Muscle layer of duodenum (tissue), 2 donors: ENCODE measurements around the gene DPP4.
"Not testable (repeated sequence)": the region's sequence is repeated elsewhere in the genome, so short reads cannot be mapped to it uniquely, and the experiment has no call there.

ENCODE experiments used
- H3K27ac ChIP-seq: one replicate; pipeline ENCODE4 v1.7.0; 2013; ENCODE audit warnings: mild to moderate bottlenecking, low read length
- H3K27me3 ChIP-seq: one replicate; pipeline ENCODE4 v1.7.0; 2013; ENCODE audit warnings: low read depth, mild to moderate bottlenecking, control low read depth, low read length
- H3K36me3 ChIP-seq, 2 donors: one replicate each; pipeline ENCODE4 v1.7.0; 2013; ENCODE audit warnings: low read length in 2 of 2, control low read depth in 1 of 2, mild to moderate bottlenecking in 1 of 2; ENCODE audit not compliant: insufficient read depth in 2 of 2, control insufficient read depth in 1 of 2
- H3K4me1 ChIP-seq, 2 donors: one replicate each; pipeline ENCODE4 v1.7.0; 2013; ENCODE audit warnings: low read length in 2 of 2, mild to moderate bottlenecking in 2 of 2, control low read depth in 1 of 2, moderate library complexity in 1 of 2; ENCODE audit not compliant: insufficient read depth in 2 of 2, control insufficient read depth in 1 of 2
- H3K4me3 ChIP-seq, 2 donors: one replicate each; pipeline ENCODE4 v1.7.0; 2013; ENCODE audit warnings: low read length in 2 of 2, low read depth in 1 of 2, mild to moderate bottlenecking in 1 of 2
- H3K9me3 ChIP-seq, 2 donors: one replicate each; pipeline ENCODE4 v1.7.0; 2013; ENCODE audit warnings: low read length in 2 of 2, control low read depth in 1 of 2, mild to moderate bottlenecking in 1 of 2; ENCODE audit not compliant: control insufficient read depth in 1 of 2
- donor health status: healthy.

Gene DPP4

GRCh38 chr2:161982548-161983330 lies 91.3 kb downstream of the DPP4 start:
- H3K27ac ChIP-seq, result no peak overlapping the region

GRCh38 chr2:161981679-161982250 lies 92.2 kb downstream of the DPP4 start:
- Histone ChIP-seq H3K27ac (no peak overlapping the region), H3K4me1 (no peaks in the 10 kb centered on the region), H3K9me3 (no peaks in the 10 kb centered on the region), H3K36me3 (no peaks in the 10 kb centered on the region), H3K27me3 (no peaks in the 10 kb centered on the region), H3K4me3 (no peak overlapping the region)

More at GRCh38 chr2:161982548-161983330, 91.3 kb downstream of the DPP4 start:
- Histone ChIP-seq H3K36me3 (no peaks in the 10 kb centered on the region), H3K4me3 (no peak overlapping the region), H3K27me3 (no peaks in the 10 kb centered on the region), H3K9me3 (no peaks in the 10 kb centered on the region), H3K4me1 (no peaks in the 10 kb centered on the region)

GRCh38 chr2:161980976-161981375 lies 93.0 kb downstream of the DPP4 start:
- H3K27ac ChIP-seq, result no peak overlapping the region
- no peaks in the 10 kb centered on the region for H3K4me1 ChIP-seq
- no peaks in the 10 kb centered on the region for H3K9me3 ChIP-seq
- H3K27me3 ChIP-seq, result no peaks in the 10 kb centered on the region
- no peaks in the 10 kb centered on the region for H3K36me3 ChIP-seq
- no peak overlapping the region for H3K4me3 ChIP-seq

- Histone ChIP-seq H3K4me1 (no peaks in the 10 kb centered on the region), H3K9me3 (no peaks in the 10 kb centered on the region), H3K27me3 (no peaks in the 10 kb centered on the region), H3K4me3 (no peak overlapping the region), H3K27ac (no peak overlapping the region), H3K36me3 (no peaks in the 10 kb centered on the region)
Measured at GRCh38 chr2:161979490-161979889, 94.5 kb downstream of the DPP4 start.

- H3K27me3 ChIP-seq, H3K36me3 ChIP-seq, H3K4me1 ChIP-seq, H3K9me3 ChIP-seq, H3K4me3 ChIP-seq, H3K27ac ChIP-seq: not testable (repeated sequence)
Measured at GRCh38 chr2:161977926-161978325, 96.1 kb downstream of the DPP4 start.

GRCh38 chr2:161976917-161977316 lies 97.1 kb downstream of the DPP4 start:
- Histone ChIP-seq H3K4me3 (no peak overlapping the region), H3K36me3 (no peaks in the 10 kb centered on the region), H3K9me3 (no peaks in the 10 kb centered on the region), H3K4me1 (no peaks in the 10 kb centered on the region), H3K27me3 (no peaks in the 10 kb centered on the region), H3K27ac (no peak overlapping the region)

GRCh38 chr2:161976295-161976694 lies 97.7 kb downstream of the DPP4 start:
- H3K9me3 ChIP-seq, result no peaks in the 10 kb centered on the region
- no peaks in the 10 kb centered on the region for H3K36me3 ChIP-seq
- no peaks in the 10 kb centered on the region for H3K4me1 ChIP-seq
- no peak overlapping the region for H3K27ac ChIP-seq
- H3K27me3 ChIP-seq, result no peaks in the 10 kb centered on the region
- H3K4me3 ChIP-seq, result no peak overlapping the region

GRCh38 chr2:161975813-161976160 lies 98.2 kb downstream of the DPP4 start:
- no peaks in the 10 kb centered on the region for H3K27me3 ChIP-seq
- H3K36me3 ChIP-seq, result no peaks in the 10 kb centered on the region
- H3K4me3 ChIP-seq, result no peak overlapping the region
- H3K4me1 ChIP-seq, result no peaks in the 10 kb centered on the region
- no peak overlapping the region for H3K27ac ChIP-seq
- no peaks in the 10 kb centered on the region for H3K9me3 ChIP-seq

GRCh38 chr2:161975062-161975812 lies 98.8 kb downstream of the DPP4 start:
- H3K36me3 ChIP-seq, result no peaks in the 10 kb centered on the region
- H3K4me1 ChIP-seq, result no peaks in the 10 kb centered on the region
- no peaks in the 10 kb centered on the region for H3K27me3 ChIP-seq
- H3K27ac ChIP-seq, result no peak overlapping the region
- no peak overlapping the region for H3K4me3 ChIP-seq
- no peaks in the 10 kb centered on the region for H3K9me3 ChIP-seq

GRCh38 chr2:161974461-161974860 lies 99.6 kb downstream of the DPP4 start:
- Histone ChIP-seq H3K4me3 (no peak overlapping the region), H3K9me3 (no peaks in the 10 kb centered on the region), H3K27ac (no peak overlapping the region), H3K4me1 (no peaks in the 10 kb centered on the region), H3K27me3 (no peaks in the 10 kb centered on the region), H3K36me3 (no peaks in the 10 kb centered on the region)

GRCh38 chr2:161972866-161973265 lies 101.1 kb downstream of the DPP4 start:
- no peak overlapping the region for H3K4me3 ChIP-seq
- H3K27me3 ChIP-seq, result no peaks in the 10 kb centered on the region
- H3K9me3 ChIP-seq, result no peaks in the 10 kb centered on the region
- no peak overlapping the region for H3K27ac ChIP-seq
- H3K36me3 ChIP-seq, result no peaks in the 10 kb centered on the region
- H3K4me1 ChIP-seq, result no peaks in the 10 kb centered on the region
